ENCODE results near the gene CBX7. TPM values are rescaled to one million over a fixed set of nuclear protein-coding genes. Genes with fewer than 3 reads are reported as not detected.

Gene CBX7
- total and polyA plus RNA-seq, 2 of the 8 experiments (the other 6 are each of a cell fraction or from before 2014, with no cell fraction given), result 6.9 to 8.7 TPM

GRCh38 chr22:39171623-39172264, 19.3 kb upstream of the CBX7 start:
- H3K27ac ChIP-seq (ENCODE audit: low read depth, low read length), result peak overlapping the region; percentile 17; the same call in 1 of the 2 replicates
- H3K56ac ChIP-seq (replicated peaks; ENCODE audit: insufficient read length, low read depth, low read length), result no peak overlapping the region
- no peak overlapping the region for H3K4me3 ChIP-seq (ENCODE audit: extremely low read depth in 1 of 4, insufficient read depth in 2 of 4, low read depth in 3 of 4, low read length in 4 of 4)
- no peak for FAIRE-seq
- no peak overlapping the region for H4K5ac ChIP-seq (ENCODE audit: insufficient read length, low read depth, low read length)
- ChIA-PET CTCF (ENCODE audit: partially characterized antibody) (interaction anchor here (0.7 to 7.3 kb wide), 37 partner anchors 8 to 321 kb away, joined by 3 to 80 read pairs (median 5); partner anchors contain the start of gene PDGFB), POLR2A (ENCODE audit: partially characterized antibody) (interaction anchor here (0.6 to 11.8 kb wide), 12 partner anchors 10 to 144 kb away, joined by 3 to 313 read pairs (median 5); partner anchors contain the start of genes CBX7 and RPL3)
- H2AK5ac ChIP-seq (ENCODE audit: low read depth, low read length), result peak overlapping the region; percentile 82
- H3K79me2 ChIP-seq (ENCODE audit: control insufficient read depth in 1 of 2, insufficient read depth in 2 of 2, low read length in 2 of 2), result no peaks in the 10 kb centered on the region
- H2BK12ac ChIP-seq (ENCODE audit: low read depth, low read length), result peak overlapping the region; percentile 40
- H2BK120ac ChIP-seq (replicated peaks; ENCODE audit: low read depth, low read length), result peak overlapping the region; percentile 79
- H3K18ac ChIP-seq (ENCODE audit: extremely low read depth, low read length), result peak overlapping the region; percentile 95
- TF ChIP-seq CBX8 (IDR thresholded peaks at IDR 0.05; ENCODE audit: borderline replicate concordance, low read depth, low read length) (no peak), ATF3 (IDR thresholded peaks at IDR 0.05; ENCODE audit: insufficient read depth, low read depth, low read length) (no peak), RAD21 (IDR thresholded peaks at IDR 0.05 in 1 of 2, conservative IDR thresholded peaks at IDR 0.05 in 1 of 2; ENCODE audit: low read depth in 2 of 2, low read length in 2 of 2) (0 out of 4 replicates have a peak, but pooled peaks of 1 of the 2 experiments have one; percentile 6), MAX (IDR thresholded peaks at IDR 0.05) (peak; percentile 54; the same call in 1 of the 2 replicates), TCF12 (IDR thresholded peaks at IDR 0.05; ENCODE audit: low read depth, low read length) (0 out of 2 replicates have a peak, but pooled peaks have one; percentile 17), GABPA (IDR thresholded peaks at IDR 0.05; ENCODE audit: borderline replicate concordance, insufficient read depth, low read length) (0 out of 2 replicates have a peak, but pooled peaks have one; percentile 41)
- H2BK5ac ChIP-seq (ENCODE audit: low read depth, low read length), result peak overlapping the region; percentile 98
- 78% methylated on average over 14 of the region's 17 CpGs; no CpG with 5 or more reads in 1 of the 2 experiments for WGBS, 2 experiments (ENCODE audit: extremely low coverage in 1 of 2, insufficient coverage in 1 of 2, insufficient read length in 1 of 2, insufficient replicate concordance in 2 of 2, low coverage in 1 of 2, low lambda C conversion rate in 2 of 2, missing lambda C conversion rate in 1 of 2)
- no peaks in the 10 kb centered on the region for H3K79me1 ChIP-seq (ENCODE audit: low read depth, low read length)
- no peak overlapping the region for H2AFZ ChIP-seq (ENCODE audit: low read length)
- peak overlapping the region; percentile 95 for H4K91ac ChIP-seq (replicated peaks; ENCODE audit: insufficient read length, low read length)
- no peaks in the 10 kb centered on the region; the same call in 1 of the 2 replicates for H3K23me2 ChIP-seq (ENCODE audit: low read depth, low read length)
- no peak overlapping the region for H3K4me2 ChIP-seq (ENCODE audit: insufficient read depth in 1 of 2, low read depth in 2 of 2, low read length in 2 of 2)
- H3K4ac ChIP-seq (replicated peaks; ENCODE audit: insufficient read length, low read depth, low read length), result no peak overlapping the region
- H4K8ac ChIP-seq (ENCODE audit: extremely low read depth, insufficient read depth, low read length), result peak overlapping the region; percentile 86
- no peaks in the 10 kb centered on the region for H3K9me3 ChIP-seq (ENCODE audit: insufficient read depth in 2 of 2, low read depth in 1 of 2, low read length in 1 of 2)
- H2BK15ac ChIP-seq (ENCODE audit: low read length), result peak overlapping the region; percentile 50; the same call in 1 of the 2 replicates
- no peaks in the 10 kb centered on the region for H4K20me1 ChIP-seq (replicated peaks in 1 of 2; ENCODE audit: control insufficient read depth in 1 of 2, insufficient read depth in 2 of 2, low read length in 2 of 2)
- DNase-seq (ENCODE audit: low read depth in 1 of 2, low spot score in 2 of 2), result no peak
- H3K14ac ChIP-seq (ENCODE audit: insufficient read length), result no peak overlapping the region
- no peak overlapping the region; a peak in 2 of 7 replicates for H3K9ac ChIP-seq (replicated peaks in 1 of 4; ENCODE audit: extremely low read depth in 1 of 4, low read depth in 3 of 4, low read length in 3 of 4)
- H3K36me3 ChIP-seq (ENCODE audit: control insufficient read depth in 2 of 4, insufficient read depth in 4 of 4, low read length in 3 of 4), result no peaks in the 10 kb centered on the region
- no peak overlapping the region for H3K23ac ChIP-seq (ENCODE audit: insufficient read length)
- H3K27me3 ChIP-seq (replicated peaks in 1 of 4; ENCODE audit: control insufficient read depth in 3 of 4, extremely low read depth in 1 of 4, insufficient read depth in 3 of 4, low read length in 3 of 4), result no peaks in the 10 kb centered on the region
- peak overlapping the region; percentile 95; the same call in 1 of the 2 replicates for H2BK20ac ChIP-seq (ENCODE audit: low read length)
- H3K4me1 ChIP-seq (replicated peaks in 1 of 4; ENCODE audit: control insufficient read depth in 3 of 4, insufficient read depth in 4 of 4, low read length in 3 of 4), result peaks cover 18 to 47% (median 41%) of the 10 kb centered on the region in 4 experiments
